Stimulated activated CD8-positive, alpha-beta memory T cell treated with anti-CD3 and anti-CD28 coated beads, Interleukin-12 subunit alpha, Interleukin-12 subunit beta, amount 100 ng/mL, for 1 hour (primary cell): ENCODE measurements around the gene TOR4A.

Experiments used
- DNase-seq: peaks from one replicate; pipeline ENCODE4 v3.0.0-alpha.2; 2020; ENCODE audit warnings: low read depth

TOR4A gene

GRCh38 chr9:137272241-137273094 is 5.1 kb upstream of the TOR4A start:
- no peak for DNase-seq

DNA sequence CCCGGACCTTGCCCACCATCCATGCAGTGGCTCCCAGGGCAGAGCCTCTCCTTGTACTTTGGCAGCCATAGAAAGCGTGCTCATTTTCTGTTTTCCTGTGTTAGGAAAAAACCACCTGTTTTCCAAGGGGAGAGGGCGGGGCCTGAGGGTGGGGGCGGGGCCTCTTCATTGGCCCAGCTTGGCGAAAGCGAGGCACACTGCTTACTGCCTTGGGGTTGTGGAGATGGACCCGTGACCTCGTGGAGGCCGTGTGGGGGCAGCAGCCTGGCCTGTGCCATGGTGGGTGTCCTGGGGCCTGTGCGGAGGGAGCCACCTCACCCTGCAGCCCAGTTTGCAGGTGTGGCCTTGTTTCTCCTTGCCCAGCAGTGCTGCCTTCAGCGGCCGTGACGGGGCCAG is 4.4 kb upstream of the TOR4A start:
- no peak for DNase-seq

- no peak for DNase-seq
These were observed 3.8 kb upstream of the TOR4A start for GRCh38 chr9:137273611-137274320.

GRCh38 chr9:137275203-137275587 is 2.3 kb upstream of the TOR4A start:
- DNase-seq, result no peak

GRCh38 chr9:137275588-137276472 is 1.7 kb upstream of the TOR4A start:
- DNase-seq, result no peak

DNA sequence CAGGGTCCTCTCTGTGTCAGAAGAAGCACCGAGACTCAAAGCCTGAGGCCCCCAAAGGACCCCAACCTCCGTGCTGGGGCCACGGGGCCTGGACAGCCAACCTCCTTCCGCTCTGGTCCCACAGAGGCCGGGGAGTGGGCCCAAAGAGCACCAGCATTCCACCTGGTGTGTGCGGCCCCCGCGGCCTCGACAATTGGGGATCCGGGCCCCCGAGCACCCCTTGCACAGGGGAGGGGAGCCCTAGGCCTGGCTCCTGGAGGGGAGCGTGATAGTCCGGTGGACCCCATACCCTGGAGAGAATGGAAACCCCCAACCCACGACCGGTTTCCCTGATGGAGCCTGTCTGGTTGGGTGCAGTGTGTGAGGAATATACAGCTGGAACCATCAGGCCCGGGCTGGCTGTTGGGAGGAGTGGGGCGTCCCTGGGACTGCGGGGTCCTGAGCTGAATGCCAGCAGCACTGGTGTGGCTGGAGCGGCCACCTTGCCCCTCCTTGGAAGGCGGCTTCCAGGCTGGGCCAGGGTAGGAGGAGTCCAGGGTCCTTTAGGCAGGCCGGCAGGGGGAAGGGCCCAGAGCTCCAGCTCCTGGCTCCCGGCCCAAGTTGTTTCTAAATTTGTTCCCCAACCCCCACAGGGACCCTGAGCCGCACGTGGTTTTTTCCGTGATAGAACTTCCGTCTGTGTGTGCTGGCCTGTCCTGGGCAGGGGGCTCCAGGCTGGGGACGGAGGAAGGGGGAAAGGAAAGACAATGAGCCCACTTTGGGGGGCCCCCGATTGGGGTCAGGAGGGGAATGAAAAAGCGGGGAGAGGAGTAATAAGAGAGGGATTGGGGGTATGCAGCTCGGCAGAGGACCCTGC is 825 bp upstream of the TOR4A start:
- DNase-seq, result no peak

DNA sequence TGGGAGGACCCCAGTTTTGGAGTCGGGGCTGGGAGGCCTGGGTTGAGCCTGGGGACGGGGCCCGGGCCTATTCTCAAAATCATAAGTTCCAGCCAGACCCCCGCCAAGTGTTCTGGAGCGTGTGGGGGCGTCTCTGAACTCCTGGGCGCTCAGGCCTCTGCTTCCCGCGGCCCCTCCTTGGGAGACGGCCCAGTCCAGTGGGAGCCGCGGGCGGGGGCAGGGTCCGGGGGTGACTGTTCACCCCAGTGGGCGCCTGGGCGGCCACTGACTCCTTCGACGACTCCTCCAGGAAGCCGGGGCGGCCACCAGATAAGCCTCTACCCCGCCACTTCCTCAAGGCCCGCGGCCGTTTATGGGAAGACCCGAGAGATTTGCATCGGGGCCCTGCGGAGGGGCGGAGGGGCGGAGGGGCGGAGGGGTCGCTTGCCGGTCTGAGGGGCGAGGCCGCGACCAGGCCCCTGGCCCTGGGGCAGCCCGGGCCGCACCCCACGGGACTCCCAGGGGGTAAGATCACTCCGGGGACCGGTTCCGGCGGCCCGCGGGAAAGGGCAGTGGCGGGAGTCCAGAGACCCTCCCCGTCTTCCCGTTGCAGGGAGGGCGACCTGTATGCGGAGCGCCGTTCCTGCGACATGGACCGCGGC is 655 bp downstream of the TOR4A start:
- DNase-seq, result no peak

DNA sequence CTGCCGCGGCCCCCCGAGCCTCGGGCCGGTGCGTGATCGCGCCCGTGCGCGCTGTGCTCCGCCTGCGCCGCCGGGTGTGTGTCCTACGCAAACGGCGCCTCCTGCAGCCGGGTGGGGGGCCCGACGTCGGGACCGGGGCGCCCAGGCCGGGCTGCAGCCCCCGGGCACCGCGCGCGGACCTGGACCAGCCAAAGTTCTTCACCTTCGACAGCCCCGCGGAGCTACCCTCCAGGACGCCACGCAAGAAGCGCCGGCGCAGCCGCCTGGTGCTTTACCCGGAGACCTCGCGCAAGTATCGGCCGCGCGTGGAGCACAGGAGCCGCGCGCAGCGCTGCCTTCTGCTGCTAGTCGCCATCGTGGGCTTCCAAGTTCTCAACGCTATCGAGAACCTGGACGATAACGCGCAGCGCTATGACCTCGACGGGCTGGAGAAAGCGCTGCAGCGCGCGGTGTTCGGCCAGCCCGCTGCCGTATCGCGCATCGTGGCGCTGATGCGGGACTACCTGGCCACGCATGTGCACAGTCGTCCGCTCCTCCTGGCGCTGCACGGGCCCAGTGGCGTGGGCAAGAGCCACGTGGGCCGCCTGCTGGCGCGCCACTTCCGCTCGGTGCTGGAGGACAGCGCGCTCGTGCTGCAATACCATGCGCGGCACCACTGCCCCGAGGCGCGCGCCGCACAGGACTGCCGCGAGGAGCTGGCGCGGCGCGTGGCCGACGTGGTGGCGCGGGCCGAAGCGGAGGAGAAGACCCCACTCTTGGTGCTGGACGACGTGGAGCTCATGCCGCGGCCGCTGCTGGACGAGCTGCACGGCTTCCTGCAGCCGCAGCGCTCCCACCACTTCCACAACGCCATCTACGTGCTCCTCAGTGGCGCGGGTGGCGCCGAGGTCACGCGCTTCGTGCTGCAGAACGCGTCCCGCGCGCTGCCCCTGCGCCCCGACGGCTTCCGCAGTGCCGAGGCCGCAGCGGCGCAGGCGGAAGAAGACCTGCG is 1.5 kb downstream of the TOR4A start:
- no peak for DNase-seq

GRCh38 chr9:137279741-137280473 is 2.4 kb downstream of the TOR4A start:
- DNase-seq, result no peak

DNA sequence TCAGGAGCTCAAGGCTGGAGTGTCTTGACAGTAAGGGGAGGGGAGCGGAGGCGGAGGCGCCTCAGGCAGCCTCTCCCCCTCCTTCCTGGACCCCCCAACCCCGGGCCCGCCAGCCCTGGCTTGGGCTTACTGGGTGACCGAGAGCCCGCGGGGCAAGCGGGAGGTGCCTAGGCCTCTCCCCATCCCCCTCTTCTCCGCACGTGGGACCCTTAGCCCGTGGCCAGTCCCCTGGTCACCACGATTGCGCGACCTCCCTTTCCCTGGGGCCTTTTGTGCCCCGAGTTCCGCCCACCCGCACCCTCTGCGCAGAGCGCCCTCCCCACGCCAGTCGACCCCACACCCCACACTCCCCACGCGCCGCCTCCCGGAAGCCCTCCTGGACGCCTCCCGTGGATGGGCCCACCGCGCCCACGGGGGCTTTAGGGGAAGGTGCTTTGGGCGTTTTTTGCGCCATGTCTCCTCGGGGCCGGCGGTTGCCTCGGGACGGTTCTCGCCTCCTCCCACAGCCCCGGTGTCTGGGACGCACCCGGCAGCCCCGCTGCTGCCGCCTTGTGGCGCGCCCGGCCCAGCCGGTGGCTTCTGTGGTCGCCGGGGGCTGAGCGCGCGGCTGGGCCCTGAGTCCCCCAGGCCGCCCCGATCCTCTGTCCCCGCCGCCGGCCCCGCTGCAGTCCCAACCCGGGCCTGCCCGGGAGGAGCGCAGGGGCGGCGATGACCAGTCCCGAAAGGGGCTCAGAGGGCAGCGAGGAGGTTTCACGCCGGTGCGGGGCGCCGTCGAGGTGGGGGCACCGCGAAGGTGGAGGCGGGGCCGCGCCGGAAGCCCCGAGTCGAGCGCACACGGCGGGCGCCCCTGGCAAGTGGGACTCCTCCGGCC is 3.2 kb downstream of the TOR4A start:
- DNase-seq, result no peak

GRCh38 chr9:137281345-137282116 is 4.0 kb downstream of the TOR4A start:
- no peak for DNase-seq

GRCh38 chr9:137286975-137287383 is 9.5 kb downstream of the TOR4A start:
- DNase-seq, result no peak

GRCh38 chr9:137293094-137293481 is 15.6 kb downstream of the TOR4A start:
- DNase-seq, result no peak

- no peak for DNase-seq
These were observed 16.1 kb downstream of the TOR4A start for GRCh38 chr9:137293482-137294090.

DNA sequence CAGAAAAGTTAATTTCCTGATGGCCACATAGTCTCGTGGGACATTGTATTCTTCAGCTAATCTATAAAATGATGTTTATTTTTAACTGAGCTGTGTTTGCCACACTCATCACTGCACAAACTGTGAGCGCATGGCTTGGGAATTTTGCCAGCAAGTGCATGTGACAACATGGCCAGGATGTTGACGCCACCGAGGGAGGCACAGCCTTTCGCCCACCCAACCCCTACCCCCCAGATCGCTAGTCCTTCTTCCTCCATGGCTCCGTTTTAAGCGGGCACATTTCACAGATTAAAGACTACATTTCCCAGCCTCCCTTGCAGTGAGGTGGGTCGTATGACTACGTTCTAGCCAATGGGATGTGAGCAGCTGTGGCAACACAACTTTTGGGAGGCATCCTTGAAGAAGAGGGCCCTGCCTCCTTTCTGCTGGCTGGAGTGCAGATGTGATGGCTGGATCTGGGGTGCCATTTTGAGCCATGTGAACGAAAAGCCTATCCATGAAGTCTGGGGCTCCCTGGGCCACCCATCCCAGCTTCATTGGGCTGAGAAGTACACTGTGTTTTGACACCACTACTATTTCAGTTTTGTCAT is 16.7 kb downstream of the TOR4A start:
- DNase-seq, result no peak

GRCh38 chr9:137294681-137295237 is 17.2 kb downstream of the TOR4A start:
- no peak for DNase-seq
